ENCODE data around the gene HOXA11.

HOXA11 gene

GRCh38 chr7:27156508-27156898 lies 28.5 kb downstream of the HOXA11 start, which contains the start of gene HOXA7:
Gene HOXA7 (minus strand): TSS chr7:27156675. CDS start chr7:27156545, 130 bp downstream.
- peak; percentile 54 for DNase-seq

GRCh38 chr7:27155816-27156507 lies 29.1 kb downstream of the HOXA11 start:
- peak; percentile 60 for DNase-seq

- DNase-seq, result peak; percentile 66
These were observed 29.9 kb downstream of the HOXA11 start for GRCh38 chr7:27154901-27155815.

GRCh38 chr7:27154369-27154768 lies 30.7 kb downstream of the HOXA11 start:
- DNase-seq, result peak; percentile 49

- DNase-seq, result no peak
These were observed 31.5 kb downstream of the HOXA11 start for GRCh38 chr7:27153526-27153925.

GRCh38 chr7:27152816-27153442 lies 32.1 kb downstream of the HOXA11 start:
- peak; percentile 52 for DNase-seq

GRCh38 chr7:27151931-27152815 lies 32.9 kb downstream of the HOXA11 start, which contains the start of gene HOXA3:
Gene HOXA3 (minus strand): TSS chr7:27152583. CDS start chr7:27110640, 41,943 bp downstream.
- peak; percentile 56 for DNase-seq

- DNase-seq, result peak; percentile 56
These were observed 33.6 kb downstream of the HOXA11 start for GRCh38 chr7:27151341-27151930.

- peak; percentile 83 for DNase-seq
These were observed 34.3 kb downstream of the HOXA11 start for GRCh38 chr7:27150568-27151340.

GRCh38 chr7:27149842-27150567 lies 35.0 kb downstream of the HOXA11 start:
- peak; percentile 51 for DNase-seq

- DNase-seq, result peak; percentile 48
These were observed 36.0 kb downstream of the HOXA11 start for GRCh38 chr7:27148756-27149641.

GRCh38 chr7:27148031-27148755 lies 36.8 kb downstream of the HOXA11 start:
- peak; percentile 46 for DNase-seq

GRCh38 chr7:27147199-27148030 lies 37.6 kb downstream of the HOXA11 start, which contains the start of gene HOXA6:
Gene HOXA6 (minus strand): TSS chr7:27147774. CDS start chr7:27147749, 25 bp downstream.
- DNase-seq, result peak; percentile 57

DNA sequence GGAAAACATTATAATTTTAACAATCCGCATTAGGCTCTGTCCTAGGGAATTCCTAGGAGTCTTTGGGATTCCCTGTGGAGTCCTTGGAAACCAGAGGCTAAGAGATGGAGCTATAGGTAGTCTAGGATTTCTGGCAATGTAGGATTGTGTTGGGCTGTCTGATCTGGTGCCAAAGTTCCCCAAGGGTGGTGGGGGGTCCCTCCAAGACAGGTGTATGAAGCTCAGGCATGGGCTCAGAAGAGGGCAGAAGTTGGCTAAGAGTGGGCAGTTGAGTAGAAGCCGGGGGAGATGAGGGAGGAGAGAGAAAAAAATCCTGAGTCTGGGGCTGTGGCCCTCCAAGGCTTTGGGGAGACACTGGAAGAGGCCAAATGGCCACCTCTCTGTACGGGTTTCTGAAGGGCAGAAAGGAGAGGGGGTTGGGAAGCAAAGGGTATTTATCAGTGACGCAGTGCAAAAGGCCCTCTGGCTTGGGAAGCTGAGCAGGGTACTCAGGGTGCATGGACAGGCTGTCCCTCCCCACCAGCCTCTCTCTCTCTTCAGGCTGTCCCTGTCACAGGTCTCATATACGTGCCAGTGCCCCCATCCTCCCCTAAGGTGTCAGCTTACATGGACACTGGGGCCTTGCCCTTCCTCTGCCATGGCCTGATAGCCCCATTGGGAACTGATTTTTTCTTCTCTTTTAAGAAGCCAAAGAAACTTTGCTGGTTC lies 38.4 kb downstream of the HOXA11 start:
- no peak for DNase-seq

GRCh38 chr7:27145914-27146412 lies 39.1 kb downstream of the HOXA11 start:
- DNase-seq, result no peak

DNA sequence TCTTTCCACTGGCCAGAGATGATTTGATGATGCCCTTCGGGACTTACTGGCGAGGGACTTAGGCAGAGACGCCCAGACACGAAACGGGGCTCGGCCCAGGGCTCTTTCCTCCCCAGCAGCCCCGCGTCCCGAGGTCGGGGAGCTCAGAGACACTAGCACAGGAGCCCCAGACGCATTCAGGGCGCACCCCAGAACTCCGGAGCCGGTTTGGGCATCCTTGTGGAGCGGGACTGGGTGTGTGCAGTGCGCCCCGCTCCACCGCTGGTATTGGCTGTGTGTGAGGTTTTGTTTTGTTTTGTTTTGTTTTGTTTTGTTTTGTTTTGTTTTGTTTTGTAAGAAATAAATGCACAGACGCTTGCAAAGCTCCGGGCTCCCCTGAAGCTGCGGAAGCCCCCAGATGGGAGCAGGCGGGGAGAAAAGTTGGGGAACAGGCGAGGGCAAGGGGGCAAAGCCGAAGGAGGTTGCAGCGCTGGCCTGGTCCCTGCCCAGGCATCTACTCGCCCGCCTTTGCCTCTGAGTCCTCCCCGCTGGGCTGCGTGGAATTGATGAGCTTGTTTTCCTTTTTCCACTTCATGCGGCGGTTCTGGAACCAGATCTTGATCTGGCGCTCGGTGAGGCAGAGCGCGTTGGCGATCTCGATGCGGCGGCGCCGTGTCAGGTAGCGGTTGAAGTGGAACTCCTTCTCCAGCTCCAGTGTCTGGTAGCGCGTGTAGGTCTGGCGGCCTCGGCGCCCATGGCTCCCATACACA lies 39.7 kb downstream of the HOXA11 start:
- DNase-seq, result no peak
